ENCODE data around the gene TENM4. TPM values are rescaled to one million over a fixed set of nuclear protein-coding genes. Genes with fewer than 3 reads are reported as not detected.

The TENM4 gene
- total RNA-seq, 1 donor from 2014 or later: 117 TPM

DNA sequence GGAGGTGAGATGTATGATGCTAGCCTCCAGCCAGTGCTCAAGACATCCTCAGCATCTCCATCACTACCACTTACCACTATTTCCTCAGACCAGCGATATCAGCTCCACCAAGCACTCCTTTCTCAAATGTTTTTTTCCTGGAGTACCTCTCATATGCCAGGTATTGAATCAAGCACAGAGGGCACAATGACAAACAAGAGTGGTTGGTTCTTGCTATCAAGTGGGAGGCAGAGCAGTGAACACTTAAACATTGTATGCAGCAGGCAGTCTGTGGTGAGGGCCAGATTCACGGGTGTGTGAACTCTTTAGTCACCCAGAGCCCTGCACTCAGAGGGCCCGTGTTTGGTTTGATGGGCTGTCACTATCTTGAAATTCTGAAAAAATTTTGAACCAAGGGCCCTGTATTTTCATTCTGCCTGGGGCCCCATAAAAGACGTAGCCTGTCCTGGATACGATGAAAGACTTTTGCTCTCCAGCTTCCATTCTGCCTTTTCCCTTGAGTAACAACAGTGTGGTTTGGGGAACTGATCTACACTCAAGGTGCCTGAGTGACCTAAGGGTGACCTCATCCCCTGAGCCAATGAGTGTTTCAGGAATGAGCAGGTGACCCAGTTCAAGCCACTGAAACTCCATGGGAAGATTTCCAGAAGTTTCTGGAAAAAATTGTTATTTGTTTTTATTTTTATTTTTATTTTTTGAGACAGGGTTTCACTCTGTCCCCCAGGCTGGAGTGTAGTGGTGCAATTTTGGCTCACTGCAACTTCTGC lies 517.8 kb downstream of the TENM4 start:
- Mint-ChIP-seq H3K36me3 (ENCODE audit: insufficient read depth) (peaks cover 2% of the 10 kb centered on the region), H3K27me3 (no peaks in the 10 kb centered on the region), H3K4me3 (ENCODE audit: low read depth) (no peak overlapping the region), H3K9me3 (ENCODE audit: low read depth) (no peaks in the 10 kb centered on the region), H3K4me1 (ENCODE audit: low read depth) (peaks cover 6% of the 10 kb centered on the region), H3K27ac (no peak overlapping the region)
- DNase-seq (ENCODE audit: low spot score, unreplicated experiment): no peak
- TF ChIP-seq, protein P1, sequence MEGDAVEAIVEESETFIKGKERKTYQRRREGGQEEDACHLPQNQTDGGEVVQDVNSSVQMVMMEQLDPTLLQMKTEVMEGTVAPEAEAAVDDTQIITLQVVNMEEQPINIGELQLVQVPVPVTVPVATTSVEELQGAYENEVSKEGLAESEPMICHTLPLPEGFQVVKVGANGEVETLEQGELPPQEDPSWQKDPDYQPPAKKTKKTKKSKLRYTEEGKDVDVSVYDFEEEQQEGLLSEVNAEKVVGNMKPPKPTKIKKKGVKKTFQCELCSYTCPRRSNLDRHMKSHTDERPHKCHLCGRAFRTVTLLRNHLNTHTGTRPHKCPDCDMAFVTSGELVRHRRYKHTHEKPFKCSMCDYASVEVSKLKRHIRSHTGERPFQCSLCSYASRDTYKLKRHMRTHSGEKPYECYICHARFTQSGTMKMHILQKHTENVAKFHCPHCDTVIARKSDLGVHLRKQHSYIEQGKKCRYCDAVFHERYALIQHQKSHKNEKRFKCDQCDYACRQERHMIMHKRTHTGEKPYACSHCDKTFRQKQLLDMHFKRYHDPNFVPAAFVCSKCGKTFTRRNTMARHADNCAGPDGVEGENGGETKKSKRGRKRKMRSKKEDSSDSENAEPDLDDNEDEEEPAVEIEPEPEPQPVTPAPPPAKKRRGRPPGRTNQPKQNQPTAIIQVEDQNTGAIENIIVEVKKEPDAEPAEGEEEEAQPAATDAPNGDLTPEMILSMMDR (IDR thresholded peaks at IDR 0.05; ENCODE audit: unreplicated experiment): no peak

DNA sequence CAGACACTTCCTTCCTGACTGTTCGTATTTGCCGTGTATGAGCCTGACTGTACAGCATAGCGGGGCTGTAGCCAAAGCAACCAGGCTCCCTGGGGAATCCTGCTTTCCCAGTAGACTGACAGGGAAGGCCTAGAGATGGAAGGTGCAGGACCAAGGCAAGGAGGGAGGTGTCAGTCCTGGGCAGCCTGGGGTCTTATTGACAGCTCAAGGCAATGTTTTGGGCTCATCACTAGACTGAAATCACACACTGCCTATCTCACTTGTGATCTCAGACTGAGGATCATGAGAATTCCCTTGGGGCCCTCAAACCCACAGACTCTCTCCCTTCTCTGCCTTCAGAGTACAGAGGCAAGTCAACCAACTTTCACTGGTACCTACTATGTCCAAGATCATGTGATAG lies 519.3 kb downstream of the TENM4 start:
- TF ChIP-seq, protein P1 (IDR thresholded peaks at IDR 0.05; ENCODE audit: unreplicated experiment): no peak
- H3K4me1 Mint-ChIP-seq (ENCODE audit: low read depth): peaks cover 3% of the 10 kb centered on the region
- H3K4me3 Mint-ChIP-seq (ENCODE audit: low read depth): no peak overlapping the region
- no peak overlapping the region for H3K27ac Mint-ChIP-seq
- H3K36me3 Mint-ChIP-seq (ENCODE audit: insufficient read depth): peaks cover 2% of the 10 kb centered on the region
- H3K27me3 Mint-ChIP-seq: no peaks in the 10 kb centered on the region
- DNase-seq (ENCODE audit: low spot score, unreplicated experiment): no peak
- no peaks in the 10 kb centered on the region for H3K9me3 Mint-ChIP-seq (ENCODE audit: low read depth)

DNA sequence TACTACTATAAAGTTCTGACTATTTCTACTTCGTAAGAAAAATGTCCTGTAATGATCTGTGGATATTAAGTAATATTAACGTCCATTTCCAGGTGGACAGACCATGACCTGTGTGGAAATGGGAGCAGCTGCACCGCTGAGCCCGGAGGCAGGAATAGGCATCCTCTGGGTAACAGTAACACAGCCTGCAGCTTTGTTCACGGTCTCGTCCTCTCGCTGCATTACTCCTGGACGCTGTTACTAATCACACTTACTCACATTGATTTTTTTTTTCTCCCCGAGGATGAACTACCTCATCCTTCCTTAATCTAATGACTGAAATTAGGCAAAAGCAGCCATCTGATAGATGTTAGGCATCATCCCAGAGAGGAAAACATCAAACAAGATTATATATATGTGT lies 520.5 kb downstream of the TENM4 start:
- Mint-ChIP-seq H3K4me1 (ENCODE audit: low read depth) (peaks cover 3% of the 10 kb centered on the region), H3K4me3 (ENCODE audit: low read depth) (no peak overlapping the region), H3K27ac (no peak overlapping the region), H3K9me3 (ENCODE audit: low read depth) (no peaks in the 10 kb centered on the region), H3K36me3 (ENCODE audit: insufficient read depth) (peaks cover 2% of the 10 kb centered on the region), H3K27me3 (no peaks in the 10 kb centered on the region)
- TF ChIP-seq, protein P1 (IDR thresholded peaks at IDR 0.05; ENCODE audit: unreplicated experiment): no peak
- DNase-seq (ENCODE audit: low spot score, unreplicated experiment): no peak

DNA sequence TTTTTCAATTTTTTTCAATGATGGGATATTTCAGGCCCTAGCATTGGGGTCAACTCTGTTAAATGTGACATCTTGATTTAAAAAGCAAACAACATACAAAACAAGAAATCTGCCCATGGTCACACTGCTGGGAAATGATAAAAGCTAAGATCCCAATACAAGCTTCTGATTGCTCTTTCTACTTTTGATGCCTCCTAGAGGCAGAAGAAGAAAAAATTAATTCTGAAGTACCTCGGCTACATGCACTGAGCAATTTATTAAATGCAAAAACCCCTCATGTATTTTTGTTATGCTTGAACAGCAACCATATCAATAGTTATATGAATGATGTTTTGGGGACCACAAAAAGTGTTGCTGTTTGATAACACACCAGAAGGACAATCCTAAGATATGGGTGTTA lies 524.1 kb downstream of the TENM4 start:
- Mint-ChIP-seq H3K36me3 (ENCODE audit: insufficient read depth) (no peaks in the 10 kb centered on the region), H3K4me3 (ENCODE audit: low read depth) (no peak overlapping the region), H3K27me3 (no peaks in the 10 kb centered on the region), H3K4me1 (ENCODE audit: low read depth) (peaks cover 3% of the 10 kb centered on the region), H3K9me3 (ENCODE audit: low read depth) (no peaks in the 10 kb centered on the region), H3K27ac (no peak overlapping the region)
- TF ChIP-seq, protein P1 (IDR thresholded peaks at IDR 0.05; ENCODE audit: unreplicated experiment): no peak
- no peak for DNase-seq (ENCODE audit: low spot score, unreplicated experiment)

DNA sequence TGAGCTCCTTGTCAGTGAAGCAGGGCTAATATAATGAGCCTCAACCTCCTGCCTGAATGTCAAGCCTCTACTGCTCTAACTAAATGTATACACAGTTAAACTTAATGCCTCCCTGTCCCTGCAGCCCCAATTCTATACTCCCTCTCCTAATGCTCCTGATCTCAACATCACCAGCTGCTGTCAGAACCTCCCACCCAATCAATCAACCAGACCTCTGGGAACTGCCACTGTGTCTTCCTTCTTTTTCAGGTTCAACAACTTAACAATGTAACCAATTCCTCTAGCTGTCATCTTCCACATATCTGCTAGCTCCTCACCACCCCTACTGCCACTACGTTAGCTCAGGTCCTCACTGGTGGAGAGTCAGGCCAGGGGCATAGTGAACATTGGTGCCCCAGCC lies 526.3 kb downstream of the TENM4 start:
- Mint-ChIP-seq H3K9me3 (ENCODE audit: low read depth) (no peaks in the 10 kb centered on the region), H3K36me3 (ENCODE audit: insufficient read depth) (no peaks in the 10 kb centered on the region), H3K4me1 (ENCODE audit: low read depth) (no peaks in the 10 kb centered on the region), H3K4me3 (ENCODE audit: low read depth) (no peak overlapping the region), H3K27ac (no peak overlapping the region), H3K27me3 (no peaks in the 10 kb centered on the region)
- TF ChIP-seq, protein P1 (IDR thresholded peaks at IDR 0.05; ENCODE audit: unreplicated experiment): no peak
- DNase-seq (ENCODE audit: low spot score, unreplicated experiment): no peak

All from progenitor cell of endocrine pancreas (in vitro differentiated cells).